Brain pericyte (primary cell): ENCODE data around the gene RAB4B.
"Not testable (repeated sequence)": the region's sequence is repeated elsewhere in the genome, so short reads cannot be mapped to it uniquely, and the experiment has no call there.

Source experiments
- DNase-seq: peaks from one replicate; pipeline ENCODE4 v3.0.0-alpha.2; 2012; ENCODE audit warnings: low read depth, low spot score

The RAB4B gene

DNA sequence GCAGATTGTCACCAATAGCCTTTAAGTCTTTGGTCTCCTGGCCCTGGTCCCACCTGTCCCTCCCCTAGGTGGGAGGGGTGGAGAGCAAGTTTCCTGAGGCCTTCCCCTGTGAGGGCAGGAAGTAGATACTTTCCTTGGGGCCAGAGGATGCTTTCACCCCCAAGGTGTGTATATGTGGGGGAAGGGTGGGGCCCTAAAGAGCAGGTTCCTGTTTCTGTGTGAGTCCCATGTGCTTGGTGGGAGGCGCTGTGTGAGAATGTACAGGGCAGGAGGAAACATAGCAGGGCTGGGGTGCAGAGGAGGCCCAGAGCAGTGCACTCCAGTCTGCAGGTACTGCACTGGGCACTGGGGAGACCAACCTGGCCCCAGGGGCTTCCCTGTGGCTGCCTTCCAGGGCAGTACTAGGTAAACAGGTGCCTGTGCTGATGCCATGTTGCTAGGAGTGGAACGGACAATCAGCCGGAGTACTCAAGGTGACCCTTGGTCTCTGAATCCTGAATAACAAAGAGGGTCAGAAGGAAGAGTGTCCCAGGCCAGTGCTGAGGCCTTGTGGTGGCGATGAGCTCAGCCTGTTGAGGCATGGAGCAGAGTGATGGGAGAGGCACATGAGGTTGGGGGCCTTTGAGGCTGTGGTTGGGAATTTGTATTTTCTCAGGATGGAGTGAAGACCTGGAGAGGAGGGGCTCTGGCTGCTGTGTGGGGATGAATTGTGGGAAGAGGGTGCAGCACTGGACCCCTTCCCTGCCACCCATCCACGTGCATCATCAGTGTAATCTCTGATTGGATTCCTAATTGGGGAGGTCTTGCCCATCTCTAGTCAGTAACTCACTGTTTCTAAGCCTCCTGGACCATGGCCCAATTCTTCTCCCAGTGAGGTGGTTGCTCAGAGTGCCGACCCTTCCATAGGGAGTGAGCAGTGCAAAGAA is 26.1 kb downstream of the RAB4B start:
- no peak for DNase-seq

DNA sequence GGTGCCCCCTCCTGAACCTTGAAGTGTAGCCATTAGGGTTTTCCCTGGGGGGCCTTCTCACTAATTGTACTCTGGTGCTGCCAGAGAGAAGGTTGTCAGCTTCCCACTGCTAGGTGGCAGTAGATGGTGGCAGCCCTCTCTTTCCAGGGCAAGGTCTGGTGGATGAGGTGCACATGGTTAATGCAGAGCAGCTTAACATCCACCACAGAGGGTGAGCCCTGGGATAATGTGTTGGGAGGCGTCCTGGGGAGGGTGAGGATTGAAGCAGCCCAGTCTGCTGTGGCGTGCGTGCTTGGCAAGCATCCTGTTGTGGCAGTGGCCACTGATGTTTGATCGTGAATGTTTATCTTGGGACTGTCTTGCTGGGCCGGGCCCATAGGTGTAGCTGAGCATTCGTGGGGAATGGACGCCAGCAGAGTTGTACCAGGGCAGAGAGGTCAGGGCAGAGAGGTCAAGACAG is 26.8 kb downstream of the RAB4B start:
- no peak for DNase-seq

DNA sequence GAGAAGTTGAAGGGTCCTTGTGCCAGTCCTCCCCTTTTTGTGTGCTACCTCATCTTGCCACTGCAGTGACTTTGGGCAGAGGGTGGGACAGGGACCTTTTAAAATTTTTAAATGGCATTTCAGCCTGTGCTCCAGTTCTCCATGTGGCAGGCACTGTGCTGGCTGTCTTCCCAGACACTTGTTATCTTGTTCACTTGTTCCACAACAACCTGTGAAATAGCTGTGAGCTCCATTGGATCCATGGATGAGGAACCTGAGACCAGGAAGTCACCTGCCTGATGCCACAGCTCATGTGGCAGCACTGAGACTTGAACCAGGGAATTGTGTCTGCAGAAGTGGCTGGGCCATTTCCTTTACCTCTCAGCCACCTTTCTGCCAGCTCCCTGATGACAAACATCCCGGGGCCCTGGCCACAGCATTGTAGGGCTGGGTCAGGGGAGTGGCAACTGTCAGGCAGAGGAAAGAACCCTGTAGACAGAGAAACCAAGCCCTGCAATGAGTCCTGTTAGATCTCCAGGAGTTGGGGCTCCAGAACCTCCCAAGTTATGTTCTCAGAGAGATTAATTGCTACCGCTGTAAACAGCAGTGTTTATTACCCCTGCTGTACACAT is 27.3 kb downstream of the RAB4B start:
- no peak for DNase-seq

DNA sequence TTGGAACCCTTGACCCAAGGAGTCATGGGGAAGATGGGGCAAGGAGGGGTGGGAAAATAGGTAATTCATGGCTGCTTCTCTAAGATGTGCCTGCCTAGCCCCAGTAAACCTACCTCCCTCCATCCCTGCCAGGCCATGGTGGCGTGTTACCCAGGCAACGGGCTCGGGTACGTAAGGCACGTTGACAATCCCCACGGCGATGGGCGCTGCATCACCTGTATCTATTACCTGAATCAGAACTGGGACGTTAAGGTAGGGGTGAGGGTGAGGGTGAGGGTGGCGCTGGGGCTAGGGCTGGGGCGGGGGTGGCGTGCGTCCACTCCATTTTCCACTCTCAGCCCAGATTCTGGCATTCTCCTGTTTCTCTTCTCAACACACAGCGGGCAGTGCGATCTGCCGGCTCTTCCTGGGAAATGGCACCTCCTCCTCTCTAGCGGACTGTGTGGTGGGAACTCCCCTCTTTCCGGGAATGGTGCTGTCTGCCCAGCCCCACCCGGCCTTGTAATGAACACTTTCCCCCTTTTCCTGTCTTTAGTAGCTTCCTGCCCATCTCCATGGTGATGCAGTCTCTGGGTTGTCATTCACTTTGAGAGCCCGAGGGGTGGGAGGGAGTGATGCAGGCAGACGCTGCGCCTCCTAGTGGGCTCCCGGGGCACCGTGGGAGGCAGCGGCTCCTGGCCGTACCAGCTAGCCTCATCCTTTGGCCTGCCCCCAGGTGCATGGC is 28.5 kb downstream of the RAB4B start:
- peak; percentile 92 for DNase-seq

DNA sequence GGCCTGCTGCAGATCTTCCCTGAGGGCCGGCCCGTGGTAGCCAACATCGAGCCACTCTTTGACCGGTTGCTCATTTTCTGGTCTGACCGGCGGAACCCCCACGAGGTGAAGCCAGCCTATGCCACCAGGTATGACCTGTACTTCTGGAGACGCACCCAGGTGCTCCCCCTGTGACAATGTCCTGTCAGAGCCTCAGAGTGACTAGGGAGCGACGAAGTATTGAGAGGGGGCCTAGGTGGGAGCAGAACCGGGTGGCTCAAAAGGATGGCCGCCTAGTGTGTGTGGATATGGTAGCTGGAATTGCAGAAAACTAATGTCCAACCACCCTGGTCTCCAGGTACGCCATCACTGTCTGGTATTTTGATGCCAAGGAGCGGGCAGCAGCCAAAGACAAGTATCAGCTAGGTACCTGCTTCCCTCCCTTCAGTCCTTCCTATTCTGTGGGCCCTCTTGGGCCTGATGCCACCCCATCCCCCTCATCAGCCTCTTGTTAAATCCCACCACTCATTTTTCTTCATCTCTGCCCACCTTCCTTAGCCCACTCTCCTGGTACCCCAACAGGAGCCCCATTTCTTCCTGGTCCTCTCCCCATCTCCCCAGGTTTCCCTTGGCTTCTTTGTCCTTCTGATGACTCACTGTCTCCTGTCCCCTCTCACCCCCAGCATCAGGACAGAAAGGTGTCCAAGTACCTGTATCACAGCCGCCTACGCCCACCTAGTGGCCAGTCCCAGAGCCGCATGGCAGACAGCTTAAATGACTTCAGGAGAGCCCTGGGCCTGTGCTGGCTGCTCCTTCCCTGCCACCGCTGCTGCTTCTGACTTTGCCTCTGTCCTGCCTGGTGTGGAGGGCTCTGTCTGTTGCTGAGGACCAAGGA is 29.3 kb downstream of the RAB4B start:
- DNase-seq: no peak

DNA sequence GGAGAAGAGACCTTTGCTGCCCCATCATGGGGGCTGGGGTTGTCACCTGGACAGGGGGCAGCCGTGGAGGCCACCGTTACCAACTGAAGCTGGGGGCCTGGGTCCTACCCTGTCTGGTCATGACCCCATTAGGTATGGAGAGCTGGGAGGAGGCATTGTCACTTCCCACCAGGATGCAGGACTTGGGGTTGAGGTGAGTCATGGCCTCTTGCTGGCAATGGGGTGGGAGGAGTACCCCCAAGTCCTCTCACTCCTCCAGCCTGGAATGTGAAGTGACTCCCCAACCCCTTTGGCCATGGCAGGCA is 29.9 kb downstream of the RAB4B start:
- DNase-seq: no peak

DNA sequence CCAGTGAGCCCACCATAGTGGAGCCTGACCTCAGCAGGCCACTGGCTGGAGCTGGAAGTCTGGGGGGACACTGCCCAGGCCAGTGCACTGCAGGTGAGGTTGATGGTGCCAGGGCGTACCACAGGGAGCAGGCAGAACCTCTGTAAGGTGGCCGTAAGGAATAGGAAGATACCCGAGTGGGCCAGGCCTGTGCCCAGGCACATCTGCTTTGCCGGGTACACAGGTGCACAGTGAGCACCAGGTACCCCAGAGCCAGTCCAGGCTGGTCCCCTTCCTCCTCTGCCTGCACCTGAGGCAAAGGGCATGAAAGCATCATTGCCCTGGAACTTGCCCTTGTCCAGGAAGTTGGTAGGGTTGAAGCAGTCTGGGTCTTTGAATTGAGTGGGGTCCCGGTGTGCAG is 30.4 kb downstream of the RAB4B start:
- no peak for DNase-seq

DNA sequence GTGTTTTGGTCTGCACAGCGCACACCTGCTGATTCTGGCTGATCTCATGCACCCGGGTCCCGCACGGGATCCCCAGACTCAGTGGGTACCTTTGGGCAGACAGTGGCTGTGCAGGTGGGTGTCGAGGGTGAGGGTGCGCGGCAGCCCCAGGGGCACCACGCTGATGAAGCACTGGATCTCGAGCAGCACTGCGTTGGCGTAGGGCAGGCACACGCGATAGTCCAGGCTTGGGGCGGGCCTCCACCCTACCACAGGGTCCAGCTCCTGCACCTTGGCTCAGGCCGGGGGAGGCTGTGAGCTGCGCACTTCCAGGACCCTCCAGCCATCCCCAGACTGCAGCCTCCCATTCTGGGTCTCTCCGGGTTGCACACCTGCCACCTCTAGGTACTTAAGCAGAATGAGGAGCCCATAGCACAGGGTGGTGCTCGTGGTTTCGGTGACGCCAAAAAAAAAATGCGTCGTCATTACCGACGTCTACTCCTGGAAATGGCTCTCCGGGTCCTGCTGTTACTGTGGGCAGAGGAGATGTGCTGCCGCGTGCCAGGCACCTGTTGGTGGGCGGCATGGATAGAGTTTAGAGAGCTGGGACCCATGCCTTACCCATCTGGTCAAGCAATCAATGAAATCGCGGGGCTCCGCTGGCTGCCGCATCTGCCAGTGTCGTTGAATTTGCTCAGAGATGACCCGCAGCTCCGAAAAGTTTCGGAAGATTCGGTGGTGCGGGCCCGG is 31.5 kb downstream of the RAB4B start:
- DNase-seq: no peak

DNA sequence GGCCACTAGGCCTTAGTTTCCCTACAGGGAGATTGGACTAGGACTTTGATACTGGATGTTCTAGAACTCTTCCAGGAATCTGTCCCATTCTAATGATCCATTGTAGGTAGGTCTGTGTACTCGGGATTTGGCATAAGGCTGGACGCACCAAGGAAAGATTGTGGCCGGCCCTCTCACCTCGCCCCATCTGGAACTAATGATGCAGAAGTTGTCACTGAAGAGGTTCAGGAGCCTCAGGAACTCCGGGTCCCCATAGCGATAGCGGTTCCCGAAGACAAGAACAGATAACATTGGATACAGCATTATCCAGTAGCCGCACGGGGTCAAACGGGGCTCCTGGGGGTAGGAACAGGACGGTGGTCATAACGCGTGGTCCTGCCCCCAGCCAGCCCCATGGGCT is 32.1 kb downstream of the RAB4B start:
- no peak for DNase-seq

DNA sequence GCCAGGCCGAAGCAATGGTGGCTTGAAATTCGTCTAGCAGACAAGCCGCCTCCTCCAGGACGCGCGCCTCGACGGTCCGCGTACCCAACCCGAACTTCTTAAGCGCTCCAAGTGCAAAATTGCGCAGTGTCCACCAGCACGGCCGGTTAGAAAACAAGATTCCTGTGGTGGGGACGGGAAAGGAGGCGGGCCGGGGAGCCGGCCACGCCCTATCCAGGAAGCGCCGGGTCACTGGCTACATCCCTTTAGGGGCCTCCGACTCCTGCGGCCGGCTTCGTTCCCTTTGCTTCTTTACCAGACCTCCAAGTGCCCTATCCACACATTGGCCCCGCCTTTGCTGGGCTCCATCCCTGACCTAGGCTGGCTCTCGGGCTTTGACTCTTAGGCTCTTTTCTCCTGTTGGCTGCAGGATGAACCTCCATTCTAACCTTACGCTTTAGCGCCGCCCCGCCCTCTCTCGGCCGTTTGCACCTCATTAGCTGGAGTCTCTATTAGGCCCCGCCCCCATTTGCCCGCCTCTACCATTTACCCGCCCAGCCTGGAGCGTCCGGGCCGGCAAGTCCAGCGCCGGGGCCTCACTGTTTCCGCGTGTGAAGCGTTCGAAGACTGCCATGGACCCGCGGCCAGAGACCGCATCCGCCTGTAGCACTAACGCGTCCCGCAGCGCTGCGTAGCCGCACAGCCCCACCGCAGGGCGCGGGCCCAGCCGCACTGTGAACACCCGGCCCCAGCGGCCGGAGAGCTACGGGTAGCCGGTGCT is 32.8 kb downstream of the RAB4B start:
- DNase-seq: not testable (repeated sequence)

DNA sequence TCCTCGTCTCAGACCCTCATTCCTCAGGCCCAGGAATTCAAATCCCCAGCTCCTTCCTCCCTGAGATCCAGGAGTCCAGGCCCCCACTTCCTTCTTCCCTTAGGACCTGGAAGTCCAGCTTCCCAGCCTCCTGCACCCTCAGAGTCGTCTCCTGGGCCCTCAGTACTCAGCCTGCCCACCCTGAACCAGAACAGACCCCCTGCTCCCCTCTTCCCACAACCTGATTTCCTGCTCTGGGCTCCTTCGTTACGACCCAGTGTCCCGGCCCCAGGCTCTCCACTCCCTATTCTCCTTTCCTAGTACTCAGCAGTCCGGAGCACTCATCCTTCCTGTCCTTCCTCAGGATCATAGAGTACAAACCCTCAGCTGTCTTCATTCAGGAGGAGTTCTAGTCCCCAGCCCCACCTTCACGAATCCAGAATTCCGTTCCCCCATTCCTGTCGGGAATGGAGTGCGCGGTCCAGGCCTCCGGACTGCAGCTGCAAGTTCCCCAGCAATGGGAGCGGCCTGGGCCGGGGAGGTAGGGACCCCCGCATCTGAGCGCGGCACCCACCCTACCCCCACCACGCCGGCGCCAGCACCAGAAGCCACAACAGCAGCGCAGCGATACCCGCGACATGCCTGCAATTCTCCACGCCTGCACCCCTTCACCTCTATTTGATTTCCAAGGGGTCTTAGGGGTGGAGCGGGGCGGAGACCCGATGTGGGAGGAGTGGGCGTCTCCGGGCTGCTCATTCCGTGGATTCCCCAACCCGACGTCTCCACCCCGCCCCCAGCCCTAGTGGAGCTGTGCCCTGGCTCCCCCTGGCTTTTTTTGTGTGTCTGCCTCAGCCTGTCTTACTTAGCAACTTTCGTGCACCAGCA is 33.7 kb downstream of the RAB4B start:
- no peak for DNase-seq

DNA sequence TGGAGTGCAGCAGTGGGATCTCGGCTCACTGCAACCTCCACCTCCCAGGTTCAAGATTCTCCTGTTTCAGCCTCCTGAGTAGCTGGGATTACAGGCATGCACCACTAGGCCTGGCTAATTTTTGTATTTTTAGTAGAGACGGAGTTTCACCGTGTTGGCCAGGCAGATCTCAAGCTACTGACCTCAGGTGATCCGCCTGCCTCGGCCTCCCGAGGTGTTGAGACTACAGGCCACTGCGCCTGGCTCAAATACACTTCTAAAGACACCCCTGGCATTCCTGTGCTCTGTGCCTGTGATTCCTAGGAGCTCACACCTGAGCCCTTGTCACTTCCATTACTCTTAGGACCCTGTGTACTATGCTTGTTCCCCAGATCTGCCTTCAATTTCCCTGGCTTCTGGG is 34.5 kb downstream of the RAB4B start:
- DNase-seq: not testable (repeated sequence)

DNA sequence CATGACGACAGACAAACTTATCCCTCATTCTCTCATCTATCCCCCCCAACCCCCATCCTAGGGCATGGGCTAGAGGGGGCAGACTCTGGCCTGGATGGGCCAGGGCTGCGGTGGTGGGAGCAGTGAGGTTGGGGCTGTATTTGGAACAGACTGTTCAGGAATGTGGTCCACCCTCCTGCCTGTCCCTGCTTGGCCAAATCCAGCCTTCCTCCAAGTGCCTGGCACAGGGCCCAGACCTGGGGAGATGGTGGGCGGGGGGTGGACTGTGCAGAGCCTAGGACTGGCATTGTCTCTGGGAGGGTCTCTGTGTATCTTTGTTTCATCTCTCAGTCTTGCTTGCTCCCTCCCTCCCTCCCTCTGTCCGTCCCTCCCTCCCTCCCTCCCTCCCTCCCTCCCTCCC is 35.1 kb downstream of the RAB4B start:
- DNase-seq: no peak

DNA sequence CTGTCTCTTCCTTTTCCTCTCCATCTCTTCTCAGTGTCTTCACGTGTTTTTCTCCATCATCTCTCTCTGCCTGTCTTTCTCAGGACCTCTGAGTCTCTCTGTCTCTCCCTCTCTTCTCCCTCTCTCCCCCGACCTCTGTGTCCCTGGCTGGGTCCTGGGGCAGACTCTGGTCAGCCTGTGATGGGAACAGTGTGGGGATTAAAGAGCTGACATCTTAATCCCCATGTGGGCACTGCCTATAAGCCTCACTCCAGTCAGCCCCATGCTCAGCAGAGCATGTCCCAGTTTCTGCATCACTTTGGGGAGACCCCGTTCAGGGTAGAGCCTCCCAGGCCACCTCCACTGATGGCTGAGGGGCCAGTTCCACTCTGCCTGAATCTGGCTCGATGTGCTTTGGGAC is 37.2 kb downstream of the RAB4B start:
- DNase-seq: no peak

DNA sequence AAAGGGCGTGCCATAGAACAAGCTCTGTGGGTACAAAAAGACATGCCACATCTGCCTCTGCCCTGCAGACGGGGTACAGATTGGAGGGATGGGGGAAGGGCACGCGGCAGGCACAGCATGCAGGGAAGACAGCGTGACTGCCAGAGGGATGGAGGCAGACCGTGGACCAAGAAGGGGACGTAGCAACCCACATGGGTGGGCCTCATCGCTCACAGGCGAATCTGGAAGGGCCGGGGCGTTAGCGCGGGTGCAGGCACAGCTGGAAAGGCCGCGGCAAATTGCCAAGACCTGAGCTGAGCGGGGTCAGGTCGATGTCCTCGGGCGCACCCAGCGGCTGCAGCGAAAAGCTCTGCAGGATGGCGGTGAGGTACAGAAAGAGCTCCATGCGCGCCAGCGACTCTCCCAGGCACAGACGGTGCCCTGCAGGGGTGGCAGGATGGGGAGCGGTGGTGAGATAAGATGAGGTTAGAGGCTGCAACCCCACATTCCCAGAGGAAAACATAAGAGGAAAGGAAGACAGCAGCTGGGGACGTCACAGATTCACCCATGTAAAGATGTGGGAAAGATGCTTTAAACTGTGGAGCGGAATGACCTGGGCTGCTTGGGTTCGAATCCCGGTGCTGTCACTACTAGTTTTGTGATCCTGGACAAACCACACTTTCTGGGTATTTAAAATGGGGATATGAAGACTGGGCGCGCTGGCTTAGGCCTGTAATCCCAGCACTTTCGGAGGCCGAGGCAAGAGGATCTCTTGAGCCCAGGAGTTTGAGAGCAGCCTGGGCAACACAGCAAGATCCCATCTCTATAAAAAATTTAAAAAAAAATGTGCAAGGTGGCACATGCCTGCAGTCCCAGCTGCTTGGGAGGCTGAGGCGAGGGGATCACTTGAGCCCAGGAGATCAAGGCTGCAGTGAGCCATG is 40.7 kb downstream of the RAB4B start:
- DNase-seq: not testable (repeated sequence)

DNA sequence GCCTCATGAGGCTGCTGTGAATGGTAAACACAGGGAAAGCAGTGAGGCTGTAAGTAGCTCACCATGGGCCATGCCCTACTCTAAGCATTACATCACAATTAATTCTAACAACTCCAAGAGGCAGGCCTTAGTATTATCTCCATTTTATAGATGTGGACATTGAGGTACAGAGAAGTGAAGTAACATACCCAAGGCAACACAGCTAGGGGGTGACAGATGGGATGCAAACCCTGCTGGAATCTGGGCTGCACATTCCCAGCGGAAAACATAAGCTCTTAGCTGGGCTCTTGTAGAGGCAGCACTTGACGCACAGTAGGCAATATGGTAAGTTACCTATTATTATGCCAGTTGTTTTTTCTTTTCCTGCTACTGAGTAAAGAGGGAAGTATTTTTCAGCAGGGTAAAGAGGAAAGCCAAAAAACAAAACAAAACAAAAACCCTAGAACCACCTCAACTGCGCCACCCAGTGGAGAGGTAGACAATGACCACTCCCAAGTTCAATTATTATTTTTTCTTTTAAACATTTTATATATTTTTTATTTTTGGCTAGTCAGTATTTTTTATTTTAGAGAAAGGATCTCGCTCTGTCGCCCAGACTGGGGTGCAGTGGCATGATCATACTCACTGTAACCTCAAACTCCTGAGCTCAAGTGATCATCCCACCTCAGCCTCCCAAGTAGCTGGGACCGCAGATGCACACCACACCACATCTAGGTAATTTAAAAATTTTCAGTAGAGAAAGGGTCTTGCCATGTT is 41.6 kb downstream of the RAB4B start:
- not testable (repeated sequence) for DNase-seq

DNA sequence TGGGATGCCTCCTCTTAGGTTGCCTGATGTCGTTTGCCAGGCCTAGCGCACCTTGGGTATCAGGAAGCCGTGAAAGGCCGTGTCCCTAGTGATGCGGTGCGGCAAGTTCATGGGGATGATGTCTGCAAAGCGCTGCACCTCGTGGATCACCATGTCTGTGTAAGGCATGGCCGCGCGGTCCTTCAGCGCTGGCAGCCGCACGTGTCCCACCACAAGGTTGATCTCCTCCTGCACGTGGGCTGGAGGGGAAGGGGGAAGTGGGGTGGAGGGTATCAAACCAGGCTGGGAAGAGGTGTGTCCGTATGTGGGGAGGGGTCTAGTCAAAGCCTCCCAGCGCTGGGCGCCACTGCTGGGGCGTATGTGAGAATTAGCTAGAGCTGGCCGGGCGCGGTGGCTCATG is 44.1 kb downstream of the RAB4B start:
- DNase-seq: no peak
